Activated CD8-positive, alpha-beta memory T cell treated with anti-CD3 and anti-CD28 coated beads for 1 hour (primary cell): ENCODE measurements around the gene ELMOD1.

Source experiments
- DNase-seq, 2 donors: peaks; one replicate each; pipeline ENCODE4 v3.0.0-alpha.2; 2020; ENCODE audit warnings: low read depth in 1 of 2; ENCODE audit errors: extremely low read depth in 1 of 2

ELMOD1 gene

DNA sequence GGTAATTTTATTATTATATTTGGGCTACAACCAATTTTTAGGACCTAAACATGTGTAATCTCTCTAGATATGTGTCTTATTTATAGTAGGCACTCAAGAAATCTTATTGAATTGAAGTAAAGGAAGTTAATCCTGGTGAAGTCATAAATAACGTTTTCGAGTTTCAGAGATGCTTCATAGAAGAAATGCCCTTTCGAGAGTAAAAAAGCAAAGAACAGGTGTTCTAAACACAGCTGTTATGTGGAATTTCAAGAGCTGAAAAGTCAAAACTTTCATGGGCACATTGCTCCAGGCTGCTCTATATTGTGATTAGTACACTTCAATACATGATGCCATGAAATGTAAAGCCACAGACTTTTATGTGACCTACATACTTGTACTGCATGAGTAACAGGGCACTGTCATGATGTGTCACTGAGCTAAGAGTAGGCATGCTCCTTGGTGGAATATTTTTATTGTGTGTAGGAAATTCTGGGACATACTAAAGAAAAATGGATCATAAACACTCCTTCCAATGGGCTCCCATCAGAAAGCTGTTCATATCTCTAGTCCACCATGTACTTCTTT lies 7.2 kb upstream of the ELMOD1 start:
- no peak for DNase-seq

DNA sequence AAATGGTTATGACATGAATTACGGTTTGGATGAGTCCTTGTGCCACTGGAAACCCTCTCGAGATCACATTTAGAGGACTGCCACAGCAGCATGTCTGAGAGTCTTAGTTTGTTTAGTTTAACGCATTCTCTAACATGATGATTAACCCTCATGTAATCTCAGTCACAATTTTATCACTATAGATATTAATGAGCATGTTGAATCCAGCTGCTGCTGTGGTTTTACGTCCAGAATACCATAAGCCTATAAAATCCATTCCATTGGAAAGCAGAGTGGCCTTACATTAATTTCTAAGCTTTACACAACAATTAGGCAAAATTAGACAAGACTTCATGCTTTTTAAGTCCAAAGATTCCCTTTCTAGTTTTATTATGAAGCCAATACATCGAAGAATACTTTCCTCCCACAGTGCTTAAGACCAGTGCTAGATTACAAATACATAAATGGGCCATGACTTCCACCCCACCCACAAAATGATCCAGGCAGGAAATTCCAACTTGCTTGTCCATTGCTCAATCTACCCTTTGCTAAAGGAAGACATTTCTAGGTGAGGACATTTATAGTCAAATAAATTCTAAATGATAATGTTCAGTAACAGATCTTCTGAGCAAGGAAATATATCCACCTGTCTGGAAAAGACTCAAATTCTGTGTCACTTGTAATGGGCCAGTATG lies 3.5 kb upstream of the ELMOD1 start:
- DNase-seq: no peak

DNA sequence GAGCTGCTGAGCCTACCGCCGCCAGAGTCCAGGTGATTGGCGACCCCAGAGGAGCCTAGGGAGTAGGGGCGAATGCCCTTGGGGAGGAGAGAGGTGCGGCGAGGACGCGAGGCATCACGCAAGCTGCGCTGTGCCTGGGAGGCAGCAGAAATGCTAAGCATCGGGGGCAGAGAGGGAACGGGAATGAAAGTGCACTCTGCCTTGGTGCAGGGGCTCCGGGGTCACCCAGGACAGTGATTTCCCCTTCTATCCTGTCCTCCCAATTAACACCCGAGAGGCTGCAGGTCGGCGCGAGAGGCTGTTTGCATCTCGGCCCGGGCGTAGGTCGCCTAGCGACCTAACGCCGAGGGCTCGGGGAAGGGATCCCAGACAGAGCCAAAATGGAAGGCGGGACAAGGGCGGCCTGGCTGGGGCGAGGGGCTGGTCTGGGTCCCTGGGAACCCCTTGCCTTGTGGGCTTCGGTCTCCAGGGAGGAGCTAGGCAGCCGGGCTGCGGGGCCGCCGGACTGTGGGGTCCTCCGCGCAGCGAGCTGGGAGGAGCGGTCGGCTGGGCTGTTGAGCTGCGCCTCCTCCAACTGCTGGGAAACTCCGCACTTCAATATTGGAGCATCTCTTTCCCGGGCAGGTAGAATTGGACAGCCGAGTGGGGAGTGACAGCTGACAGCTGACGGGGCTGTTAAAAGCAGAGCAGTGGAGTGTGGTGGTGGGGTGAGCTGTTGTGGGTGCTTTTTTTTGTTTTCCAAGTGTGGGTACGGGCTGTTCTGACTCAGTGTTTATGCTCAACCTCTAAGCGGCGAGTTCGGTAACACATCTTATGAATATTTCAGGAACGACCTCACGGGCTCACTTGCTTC lies 657 bp downstream of the ELMOD1 start:
- DNase-seq: no peak

DNA sequence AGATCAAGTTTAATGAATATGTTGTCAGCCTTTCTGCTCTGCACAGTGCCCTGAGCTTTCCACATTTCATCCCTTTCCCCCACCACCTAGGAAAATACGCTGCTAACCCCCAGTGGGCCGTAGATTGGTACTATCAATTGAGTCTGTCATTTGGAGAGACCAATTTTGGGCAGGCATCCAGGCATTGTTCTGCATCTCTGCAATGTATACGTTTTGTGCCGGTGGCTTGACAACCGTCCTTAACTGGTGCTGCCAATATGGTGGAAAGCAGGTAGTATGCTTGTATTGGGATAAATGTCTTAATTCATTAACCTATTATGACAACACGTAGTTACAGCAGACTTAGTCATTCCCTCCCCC lies 1.3 kb downstream of the ELMOD1 start:
- DNase-seq: no peak

DNA sequence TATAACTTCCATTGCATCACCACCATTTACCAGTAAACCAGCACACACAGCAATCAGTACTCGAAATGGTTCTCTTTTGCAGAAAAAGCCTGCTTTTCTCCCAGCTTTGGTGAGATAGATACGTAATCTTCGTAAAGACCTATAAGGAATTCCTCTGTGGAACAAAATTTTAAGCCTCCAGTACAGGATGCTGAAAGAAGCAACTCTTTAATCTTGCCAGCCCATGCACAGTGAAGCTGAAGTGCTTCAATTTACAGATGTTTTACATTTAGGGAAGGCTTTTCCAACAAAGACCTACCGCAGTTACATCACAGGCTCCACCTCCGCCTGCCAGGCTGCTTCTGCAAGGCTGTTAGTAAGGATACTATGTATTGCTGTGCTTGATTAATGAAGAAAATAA lies 1.9 kb downstream of the ELMOD1 start:
- DNase-seq: no peak

DNA sequence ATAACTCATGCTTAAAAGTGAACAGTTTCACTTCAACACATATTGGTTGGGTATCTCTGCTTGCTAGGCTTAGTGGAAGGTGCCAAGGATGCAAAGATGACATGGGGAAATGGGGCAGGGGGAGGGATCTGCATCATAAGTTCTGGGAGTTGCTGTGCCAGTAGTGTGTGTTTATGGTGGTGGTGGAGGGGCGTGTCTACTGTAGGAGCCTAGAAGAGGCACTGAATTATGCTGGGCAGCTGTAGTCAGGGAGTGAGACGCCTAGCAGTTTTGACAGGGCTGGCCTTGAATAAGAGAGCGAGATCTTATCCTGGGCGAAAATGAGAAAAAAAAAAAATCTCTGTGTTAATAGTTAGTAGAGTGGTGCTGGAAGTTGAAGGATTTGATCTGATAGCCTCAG lies 3.0 kb downstream of the ELMOD1 start:
- DNase-seq: no peak

DNA sequence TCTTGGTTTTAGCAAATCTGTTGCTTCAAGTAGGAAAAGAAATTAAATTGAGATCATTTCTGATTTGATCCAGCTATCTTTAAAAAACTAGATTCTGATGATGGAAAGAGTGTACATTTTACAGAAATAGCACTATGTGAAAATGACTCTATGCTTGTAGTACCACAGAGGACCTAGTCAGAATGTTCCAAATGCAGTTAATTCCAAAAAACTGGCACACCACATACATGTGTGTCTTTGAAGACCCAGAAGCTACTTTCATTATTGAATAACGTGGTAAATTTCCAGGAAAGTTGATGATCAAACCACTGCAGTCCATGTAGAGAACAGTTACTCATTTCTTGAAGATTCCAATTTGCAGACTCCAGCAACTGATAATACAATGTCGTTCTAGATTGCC lies 3.8 kb downstream of the ELMOD1 start:
- no peak for DNase-seq

DNA sequence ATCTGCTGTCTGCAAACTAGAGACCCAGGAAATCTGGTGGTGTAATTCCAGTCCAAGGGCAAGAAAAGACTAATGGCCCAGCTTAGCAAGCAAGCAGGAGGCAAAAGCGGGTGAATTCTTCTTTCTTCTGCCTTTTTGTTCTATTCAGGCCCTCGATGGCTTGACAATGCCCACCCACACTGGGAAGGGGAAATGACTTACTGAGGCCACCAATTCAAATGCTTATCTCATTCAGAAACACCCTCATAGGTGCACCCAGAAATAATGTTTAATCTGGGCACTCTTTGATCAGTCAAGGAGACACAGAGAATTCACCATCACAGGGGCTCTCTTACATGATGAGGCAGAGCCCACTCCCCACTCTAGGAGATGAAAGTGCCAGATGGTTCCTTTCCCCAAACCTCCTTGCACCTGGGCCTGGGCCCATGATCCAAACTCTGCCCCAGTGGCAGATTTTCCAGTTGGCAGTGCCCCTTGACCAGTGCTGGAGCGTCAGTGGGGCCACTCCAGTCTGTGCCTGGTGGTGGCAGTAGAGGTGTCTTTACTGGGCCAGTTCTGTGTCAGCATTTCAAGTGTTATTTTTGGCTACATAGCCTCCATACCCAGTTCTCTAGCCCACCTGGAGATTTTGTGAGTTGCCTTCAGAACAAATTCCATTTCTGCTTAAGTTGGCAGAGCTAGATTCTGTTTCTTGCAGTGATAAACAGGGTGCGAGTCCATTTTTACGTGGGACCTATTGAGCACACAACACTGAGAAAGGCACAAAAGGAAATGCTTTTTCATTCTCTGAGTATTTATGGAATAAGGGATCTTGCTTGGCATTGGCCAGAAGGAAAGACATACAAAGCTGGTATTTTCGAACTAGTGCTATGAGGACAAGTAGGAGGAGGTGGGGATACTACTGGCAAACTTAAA lies 7.5 kb downstream of the ELMOD1 start:
- no peak for DNase-seq

DNA sequence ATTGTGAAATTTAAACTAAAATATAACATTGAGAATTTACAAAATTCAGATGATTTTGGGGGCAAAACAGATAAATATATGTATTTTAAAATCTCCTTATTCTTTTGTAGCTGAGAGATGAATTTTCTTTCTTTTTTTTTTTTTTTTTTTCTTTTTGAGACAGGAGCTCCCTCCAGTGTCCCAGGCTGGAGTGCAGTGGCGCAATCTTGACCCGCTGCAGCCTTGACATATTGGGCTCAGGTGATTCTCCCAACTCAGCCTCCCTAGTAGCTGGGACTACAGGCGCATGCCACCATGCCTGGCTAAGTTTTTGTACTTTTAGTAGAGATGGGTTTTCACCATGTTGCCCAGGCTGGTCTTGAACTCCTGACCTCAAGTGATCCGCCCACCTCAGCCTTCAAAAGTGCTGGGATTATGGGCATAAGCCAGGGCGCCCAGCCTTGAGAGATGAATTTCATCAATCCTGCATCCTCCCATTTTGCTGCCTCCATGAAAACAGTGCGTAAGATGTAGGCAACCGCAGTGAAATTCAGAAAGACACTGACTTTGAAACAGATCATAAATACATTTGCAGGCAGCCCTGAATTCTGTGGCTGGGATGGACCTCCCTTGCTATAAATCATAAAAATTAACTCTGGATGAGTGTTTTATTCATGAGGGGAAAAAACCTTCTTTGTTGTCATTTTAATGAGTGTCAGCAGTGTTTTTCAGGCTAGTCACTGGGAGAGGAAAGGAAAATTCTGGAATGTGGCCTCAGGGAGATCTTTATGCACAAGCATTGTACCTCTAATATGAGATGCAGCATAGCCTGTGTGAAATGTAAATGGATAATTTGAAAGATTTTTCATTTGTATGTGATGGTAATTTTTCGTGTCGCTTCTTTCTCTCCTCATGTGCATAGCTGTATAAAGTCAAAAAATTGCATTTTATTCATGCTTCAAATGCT lies 14.4 kb downstream of the ELMOD1 start:
- DNase-seq: no peak

DNA sequence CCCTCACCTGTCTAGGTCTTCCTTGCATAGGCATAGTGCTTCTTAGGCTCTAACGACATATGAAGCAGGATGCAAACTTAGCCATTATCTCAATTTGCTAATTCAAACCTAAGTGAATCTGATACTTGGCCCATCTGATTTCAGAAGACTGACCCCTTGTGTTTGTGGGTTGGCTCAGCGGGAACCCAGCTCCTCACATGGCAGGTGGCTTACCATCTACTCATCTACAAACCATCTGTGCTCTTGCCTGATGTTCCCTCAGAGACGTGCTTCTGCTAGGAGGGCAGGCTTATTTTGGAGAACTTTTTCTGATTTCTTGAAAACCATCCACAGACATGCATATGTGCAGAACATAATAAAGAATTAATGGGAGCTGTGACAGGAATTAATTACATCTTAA lies 15.2 kb downstream of the ELMOD1 start:
- no peak for DNase-seq

DNA sequence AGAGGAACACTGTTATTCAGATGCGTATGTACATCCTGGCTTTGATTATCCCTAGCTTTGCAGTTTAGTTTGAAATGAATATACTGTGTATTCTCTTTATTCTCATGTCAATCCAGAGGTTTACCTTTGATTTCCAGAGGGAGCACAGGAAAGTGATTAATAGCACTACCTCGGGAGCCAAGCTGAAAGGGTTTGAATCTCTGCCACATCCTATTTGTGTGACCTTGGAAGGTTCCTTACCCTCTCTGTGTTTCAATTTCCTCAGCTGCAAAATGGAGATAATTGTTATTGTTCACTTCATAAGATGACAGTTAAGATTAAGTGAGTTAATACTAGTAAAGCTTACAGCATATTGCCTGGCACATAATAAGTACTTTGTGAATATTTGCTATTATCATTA lies 17.9 kb downstream of the ELMOD1 start:
- no peak for DNase-seq

DNA sequence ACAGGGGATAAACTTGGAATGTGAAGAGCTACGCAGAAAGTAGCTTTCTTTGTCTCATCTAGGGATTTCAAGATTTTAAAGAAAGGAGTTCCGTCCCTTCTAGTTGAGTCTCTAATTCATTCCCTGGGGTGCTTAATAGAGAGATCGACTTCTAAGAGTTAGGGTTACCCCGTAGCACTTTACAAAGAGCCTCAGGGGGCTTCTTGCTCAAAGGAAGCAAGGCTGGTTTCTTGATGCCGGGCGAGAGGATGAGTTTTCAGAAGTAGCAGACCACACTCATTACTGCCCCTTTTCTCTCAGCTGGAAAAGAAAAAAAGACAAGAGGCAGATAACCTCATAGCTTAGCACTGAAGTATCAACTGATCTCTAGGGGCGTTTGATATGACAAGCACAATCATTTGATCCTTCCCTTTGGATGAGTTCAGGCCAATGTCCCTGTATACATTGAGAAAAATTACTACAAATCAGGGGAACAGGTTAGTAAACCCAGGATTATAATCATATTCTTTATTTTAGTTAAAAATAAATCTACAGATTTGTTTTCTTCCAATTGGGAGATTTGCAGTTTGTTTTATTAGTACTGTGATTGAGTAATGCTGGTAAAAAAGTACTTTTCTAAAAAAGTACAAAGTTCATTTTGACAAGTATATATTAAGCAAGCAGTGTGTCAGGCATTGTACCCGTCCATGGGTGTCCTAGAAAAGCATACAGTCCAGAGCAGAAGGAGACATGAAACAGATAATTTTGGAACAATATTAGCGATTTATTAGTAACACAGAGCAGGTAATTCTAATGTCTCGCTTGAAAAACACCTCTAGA lies 18.7 kb downstream of the ELMOD1 start:
- no peak for DNase-seq

DNA sequence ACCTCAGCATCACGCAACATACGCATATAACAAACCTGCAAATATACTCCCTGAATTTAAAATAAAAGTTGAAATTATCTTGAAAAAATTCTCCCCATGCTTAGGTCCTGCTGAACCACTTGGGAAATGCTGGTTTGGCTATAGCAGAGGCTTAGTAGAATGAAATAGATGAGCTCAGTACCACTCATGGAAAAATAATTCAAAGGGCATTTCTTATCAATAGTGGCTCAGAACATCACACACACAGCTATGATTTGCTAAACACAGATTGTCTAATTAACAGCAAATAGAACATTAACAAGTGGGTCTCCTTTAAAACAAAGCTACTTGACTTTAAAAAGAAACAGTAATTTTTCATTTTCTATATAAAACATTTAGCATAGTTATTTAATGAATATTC lies 21.5 kb downstream of the ELMOD1 start:
- DNase-seq: no peak

DNA sequence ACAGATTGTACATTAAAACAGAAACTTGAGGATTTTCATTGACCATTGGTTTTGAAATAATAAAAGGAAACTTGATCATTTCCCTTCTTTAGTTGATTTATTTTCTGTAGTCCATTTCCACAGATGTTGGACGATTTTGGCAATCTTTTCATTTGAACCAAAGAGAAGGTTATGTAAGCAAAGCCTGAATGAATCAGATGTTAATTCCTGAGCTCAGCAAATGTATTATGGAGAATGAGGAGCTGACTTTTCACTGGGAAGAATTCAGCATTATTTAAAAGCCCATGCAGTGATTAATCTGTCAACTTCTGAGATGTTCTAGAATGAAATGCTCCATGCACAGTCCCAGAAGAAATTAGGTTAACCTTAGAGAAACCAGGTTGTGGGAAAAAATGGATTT lies 29.0 kb downstream of the ELMOD1 start:
- no peak for DNase-seq

DNA sequence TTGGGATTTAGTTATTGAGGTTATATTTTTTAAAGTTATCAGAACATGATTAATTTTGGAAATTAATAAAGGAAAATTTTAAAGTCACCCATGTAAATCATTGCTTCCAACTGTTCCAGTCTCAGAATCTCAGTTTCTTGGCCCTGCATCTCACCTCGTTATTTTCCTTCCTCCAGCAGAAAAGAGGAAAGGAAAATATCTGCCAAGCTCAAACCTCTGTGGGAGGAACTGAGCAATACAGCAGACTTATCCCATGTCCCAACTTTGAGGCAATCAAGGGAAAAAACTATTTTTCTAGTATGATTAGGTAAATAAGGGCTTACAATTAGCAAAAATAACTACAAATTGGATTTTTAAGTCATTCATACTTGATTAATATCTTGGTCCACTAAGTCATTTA lies 30.1 kb downstream of the ELMOD1 start:
- no peak for DNase-seq

DNA sequence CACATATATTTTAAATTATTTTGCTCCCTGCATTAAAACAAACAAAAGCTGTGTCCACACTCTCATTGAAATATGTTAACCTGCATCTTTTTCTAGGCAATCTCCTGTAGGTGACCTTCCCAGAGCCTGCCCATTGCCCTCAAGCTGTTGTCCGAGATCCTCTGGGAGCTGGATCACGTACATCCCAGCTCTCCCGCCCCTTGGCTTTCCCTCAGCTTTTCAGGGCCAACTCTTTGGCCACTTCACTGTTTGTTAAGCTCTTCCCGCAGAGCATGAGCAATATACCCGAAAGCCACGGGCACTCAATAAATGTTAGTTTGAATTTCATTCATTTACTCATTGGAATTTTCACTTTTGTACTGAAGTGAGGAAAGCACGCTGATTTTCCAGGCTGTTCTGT lies 32.2 kb downstream of the ELMOD1 start:
- DNase-seq: no peak

DNA sequence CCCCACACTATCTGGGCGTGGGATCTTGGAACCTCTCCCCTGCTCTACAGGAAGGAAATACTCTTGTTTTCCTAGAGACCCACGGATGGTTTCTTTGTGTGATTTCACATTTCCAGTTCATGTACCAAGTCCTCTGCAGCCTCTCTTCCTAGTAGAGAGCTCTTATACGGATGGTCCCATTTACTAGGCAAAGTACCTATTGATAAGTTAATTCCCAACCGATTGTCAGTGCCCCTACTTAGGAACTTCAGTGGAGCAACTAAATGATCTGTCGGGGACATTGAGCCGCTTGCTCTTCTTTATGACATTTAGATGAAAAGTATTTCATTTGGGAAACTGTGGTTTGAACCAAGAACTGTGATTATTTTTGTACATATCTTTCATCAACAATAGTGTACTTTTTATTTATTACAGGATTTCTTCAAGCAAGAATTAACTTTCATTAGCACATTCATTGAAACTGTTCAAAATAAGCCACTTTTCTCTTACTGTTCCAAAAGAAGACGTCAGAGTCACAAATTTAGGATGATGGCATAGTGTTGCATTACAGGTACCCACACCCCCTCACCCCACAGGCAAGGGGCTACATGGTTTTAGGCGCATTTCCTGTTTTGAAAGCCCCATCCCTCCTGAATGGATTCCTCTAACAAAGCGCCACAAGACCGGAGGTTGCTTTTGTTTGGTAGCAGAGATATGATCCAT lies 34.2 kb downstream of the ELMOD1 start:
- DNase-seq: no peak

DNA sequence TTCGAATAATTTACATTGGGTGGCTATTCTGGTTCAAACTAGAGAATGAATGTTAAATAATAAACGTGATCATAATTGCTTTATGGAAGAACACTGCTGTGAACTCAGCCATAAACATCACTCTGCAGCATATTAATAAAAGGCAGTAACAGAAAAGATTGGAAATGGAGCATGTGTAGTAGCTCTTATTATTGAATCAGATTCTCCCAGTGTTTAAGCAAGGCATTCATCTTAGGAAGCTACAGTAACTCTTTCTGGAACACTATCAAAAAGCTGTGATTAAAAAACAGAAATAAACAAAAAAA lies 34.7 kb downstream of the ELMOD1 start:
- no peak for DNase-seq

DNA sequence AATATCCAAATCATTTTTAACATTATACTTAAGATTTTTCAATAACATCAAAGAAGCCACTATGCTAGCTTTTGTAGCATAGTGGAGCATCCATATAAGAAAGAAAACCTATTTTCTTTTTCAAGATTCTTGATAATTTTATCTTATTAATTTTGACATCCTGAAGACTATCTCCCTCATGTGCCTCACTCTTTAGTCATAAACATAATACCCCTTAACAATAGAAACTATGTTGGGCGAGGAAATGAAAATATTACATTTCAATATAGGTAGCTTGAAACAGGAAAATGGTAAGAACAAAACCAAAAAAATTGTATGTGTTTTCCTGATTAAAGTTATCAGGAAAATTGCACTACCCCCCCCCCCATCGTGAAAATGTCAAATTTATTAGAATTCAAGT lies 40.1 kb downstream of the ELMOD1 start:
- no peak for DNase-seq
